Trophoblast cell (in vitro differentiated cells and primary cell): ENCODE data around the gene NMNAT3.

Experiments used
- DNase-seq, 2 donors: peaks; one replicate each; pipeline ENCODE4 v3.0.0-alpha.2; 2016
- H2AFZ ChIP-seq: 2 replicates; pipeline ENCODE4 v1.6.1; 2013; ENCODE audit warnings: low read length, moderate library complexity, mild to moderate bottlenecking; ENCODE audit not compliant: insufficient read depth, poor library complexity
- H2AK5ac ChIP-seq: 2 replicates; pipeline ENCODE4 v1.6.1; 2013; ENCODE audit warnings: mild to moderate bottlenecking, low read length
- H2BK120ac ChIP-seq: 2 replicates; pipeline ENCODE4 v1.6.1; 2013; ENCODE audit warnings: low read length, mild to moderate bottlenecking, moderate library complexity; ENCODE audit not compliant: insufficient read depth, poor library complexity
- H2BK12ac ChIP-seq: 2 replicates; pipeline ENCODE4 v1.6.1; 2013; ENCODE audit warnings: mild to moderate bottlenecking, low read length, moderate library complexity
- H2BK5ac ChIP-seq: 2 replicates; pipeline ENCODE4 v1.6.1; 2013; ENCODE audit warnings: low read length, low read depth, moderate library complexity, mild to moderate bottlenecking; ENCODE audit not compliant: poor library complexity
- H3K14ac ChIP-seq: 2 replicates; pipeline ENCODE4 v1.6.1; 2013; ENCODE audit warnings: mild to moderate bottlenecking, low read length
- H3K18ac ChIP-seq: 2 replicates; pipeline ENCODE4 v1.6.1; 2013; ENCODE audit warnings: mild to moderate bottlenecking, low read length
- H3K23ac ChIP-seq: 2 replicates; pipeline ENCODE4 v1.6.1; 2013; ENCODE audit warnings: low read length
- H3K27ac ChIP-seq: 2 replicates; pipeline ENCODE4 v1.5.1; 2013; ENCODE audit warnings: low read depth, mild to moderate bottlenecking, inconsistent platforms, low read length, moderate library complexity
- H3K27me3 ChIP-seq: 2 replicates; pipeline ENCODE4 v1.6.1; 2013; ENCODE audit warnings: inconsistent platforms, mild to moderate bottlenecking, low read length, moderate library complexity; ENCODE audit not compliant: insufficient read depth
- H3K36me3 ChIP-seq, 2 experiments: 1 replicate in 1 of 2; 2 replicates in 1 of 2; pipeline ENCODE4 v1.6.1; 2013; ENCODE audit warnings: low read length in 2 of 2, mild to moderate bottlenecking in 2 of 2, moderate library complexity in 1 of 2; ENCODE audit not compliant: insufficient read depth in 2 of 2, control insufficient read depth in 1 of 2
- H3K4ac ChIP-seq: 2 replicates; pipeline ENCODE4 v1.6.1; 2013; ENCODE audit warnings: low read depth, mild to moderate bottlenecking, low read length, moderate library complexity
- H3K4me1 ChIP-seq, 2 experiments: 1 replicate in 1 of 2; 2 replicates in 1 of 2; pipeline ENCODE4 v1.6.1; 2013; ENCODE audit warnings: low read length in 2 of 2, mild to moderate bottlenecking in 2 of 2, moderate library complexity in 1 of 2; ENCODE audit not compliant: insufficient read depth in 2 of 2, control insufficient read depth in 1 of 2
- H3K4me2 ChIP-seq: 2 replicates; pipeline ENCODE4 v1.6.1; 2013; ENCODE audit warnings: inconsistent platforms, mild to moderate bottlenecking, low read length, moderate library complexity
- H3K4me3 ChIP-seq: 2 replicates; pipeline ENCODE4 v1.5.1; 2013; ENCODE audit warnings: mild to moderate bottlenecking, low read depth, low read length, inconsistent platforms
- H3K79me1 ChIP-seq: one replicate; pipeline ENCODE4 v1.6.1; 2013; ENCODE audit warnings: low read length
- H3K79me2 ChIP-seq: 2 replicates; pipeline ENCODE4 v1.6.1; 2013; ENCODE audit warnings: low read length, mild to moderate bottlenecking; ENCODE audit not compliant: control insufficient read depth, insufficient read depth, poor library complexity
- H3K9ac ChIP-seq: 2 replicates; pipeline ENCODE4 v1.6.1; 2013; ENCODE audit warnings: mild to moderate bottlenecking, low read length
- H3K9me3 ChIP-seq: 2 replicates; pipeline ENCODE4 v1.6.1; 2013; ENCODE audit warnings: low read depth, mild to moderate bottlenecking, control low read depth, inconsistent platforms, low read length; ENCODE audit not compliant: insufficient read depth
- H4K12ac ChIP-seq: 2 replicates; pipeline ENCODE4 v1.6.1; 2013; ENCODE audit warnings: low read depth, mild to moderate bottlenecking, low read length, moderate library complexity
- H4K8ac ChIP-seq: 2 replicates; pipeline ENCODE4 v1.6.1; 2013; ENCODE audit warnings: low read depth, mild to moderate bottlenecking, low read length, moderate library complexity
- H4K91ac ChIP-seq: one replicate; pipeline ENCODE4 v1.6.1; 2013; ENCODE audit warnings: low read depth, mild to moderate bottlenecking, low read length, moderate library complexity
- WGBS: extraction: QIAGEN DNeasy Blood & Tissue Kit; methylation state at CpG from one replicate; pipeline ENCODE4 v1.1.7; 2013; ENCODE audit warnings: missing lambda C conversion rate; ENCODE audit not compliant: insufficient read length, insufficient coverage; ENCODE audit errors: extremely low coverage; 5-methylcytosine and 5-hydroxymethylcytosine counted together

NMNAT3 gene

DNA sequence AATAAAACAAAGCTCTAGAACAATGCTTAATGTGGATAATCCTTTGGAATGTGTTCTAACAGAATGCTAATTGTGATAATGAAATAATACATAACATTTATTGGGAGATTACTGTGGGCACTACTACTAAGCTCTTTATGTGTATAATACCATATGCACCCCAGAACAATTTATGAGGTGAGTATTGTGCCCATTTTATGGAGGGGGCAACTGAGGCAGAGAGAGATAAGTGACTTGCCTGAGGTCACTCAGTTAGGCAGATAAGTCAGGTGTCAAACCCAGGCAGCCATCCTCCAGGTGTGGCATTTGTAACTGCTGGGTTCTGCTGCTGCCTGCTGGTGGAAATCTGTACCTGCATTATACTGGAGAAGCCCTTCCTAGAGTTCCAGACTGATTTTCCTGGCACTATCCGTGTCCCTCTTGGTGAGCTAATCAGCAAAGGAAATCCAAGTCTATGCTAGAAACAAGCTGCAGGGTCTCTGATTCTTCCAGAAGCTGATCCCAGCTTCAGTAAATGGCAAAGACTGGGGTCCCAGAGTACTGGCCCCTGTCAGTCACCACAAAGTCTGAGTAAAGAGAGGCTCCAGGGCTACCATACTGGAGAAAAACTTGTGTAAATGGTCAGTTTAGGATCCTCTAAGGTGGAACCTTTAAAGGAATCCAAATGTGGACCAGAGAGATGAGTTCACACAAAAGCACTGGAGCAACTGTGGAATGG is 115.7 kb downstream of the NMNAT3 start:
- Histone ChIP-seq H3K14ac (no peak overlapping the region), H3K79me1 (no peaks in the 10 kb centered on the region), H3K18ac (no peak overlapping the region), H3K4ac (no peak overlapping the region), H4K12ac (no peak overlapping the region), H2AFZ (no peak overlapping the region), H2BK12ac (no peak overlapping the region), H3K4me2 (no peak overlapping the region), H3K9me3 (no peaks in the 10 kb centered on the region), H3K4me3 (no peak overlapping the region), H3K79me2 (no peaks in the 10 kb centered on the region), H3K4me1 (no peaks in the 10 kb centered on the region), H4K8ac (no peak overlapping the region), H2AK5ac (no peak overlapping the region), H2BK5ac (no peak overlapping the region), H2BK120ac (no peak overlapping the region), H3K9ac (no peak overlapping the region), H3K27me3 (no peaks in the 10 kb centered on the region), H3K27ac (no peak overlapping the region), H3K36me3 (no peaks in the 10 kb centered on the region), H3K23ac (no peak overlapping the region), H4K91ac (no peak overlapping the region)
- DNase-seq = peak; percentile 38 to 69
- no CpG with 5 or more reads among the region's 1 CpG for WGBS

DNA sequence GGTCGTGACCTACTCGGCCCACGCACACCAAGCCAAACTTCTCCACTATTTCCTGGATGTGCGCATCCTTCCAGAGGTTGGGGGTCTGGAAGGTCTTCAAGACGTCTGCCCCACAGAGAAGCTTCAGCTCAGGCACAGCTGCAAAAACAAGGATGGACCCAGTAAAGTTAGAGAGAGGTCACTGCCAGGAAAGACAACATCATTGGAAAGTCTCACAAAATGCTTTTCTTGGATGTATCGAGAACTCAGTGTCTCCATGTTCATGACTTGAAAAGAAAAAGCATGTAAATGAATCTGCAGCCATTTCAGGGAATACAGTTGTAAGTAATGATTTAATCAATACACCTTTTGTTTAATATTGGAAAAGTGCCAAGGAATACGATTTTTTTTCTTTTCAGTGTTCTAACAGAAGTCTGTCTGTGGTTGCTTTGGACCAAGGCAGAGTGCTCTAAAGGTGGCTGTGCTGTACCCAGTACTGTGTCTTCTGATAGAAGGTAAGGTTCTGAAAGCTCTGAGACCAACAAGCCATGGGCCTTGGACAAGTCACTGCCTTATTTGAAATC is 116.4 kb downstream of the NMNAT3 start:
- Histone ChIP-seq H3K79me2 (no peaks in the 10 kb centered on the region), H3K14ac (no peak overlapping the region), H3K18ac (no peak overlapping the region), H3K79me1 (no peaks in the 10 kb centered on the region), H3K9me3 (no peaks in the 10 kb centered on the region), H4K12ac (no peak overlapping the region), H2BK12ac (no peak overlapping the region), H3K4ac (no peak overlapping the region), H2AFZ (no peak overlapping the region), H3K4me3 (no peak overlapping the region), H2AK5ac (no peak overlapping the region), H3K23ac (no peak overlapping the region), H3K27ac (no peak overlapping the region), H2BK5ac (no peak overlapping the region), H4K91ac (no peak overlapping the region), H3K4me2 (no peak overlapping the region), H3K4me1 (no peaks in the 10 kb centered on the region), H3K27me3 (no peaks in the 10 kb centered on the region), H3K36me3 (no peaks in the 10 kb centered on the region), H2BK120ac (no peak overlapping the region), H4K8ac (no peak overlapping the region), H3K9ac (no peak overlapping the region)
- WGBS = no CpG with 5 or more reads among the region's 7 CpGs
- no peak for DNase-seq

DNA sequence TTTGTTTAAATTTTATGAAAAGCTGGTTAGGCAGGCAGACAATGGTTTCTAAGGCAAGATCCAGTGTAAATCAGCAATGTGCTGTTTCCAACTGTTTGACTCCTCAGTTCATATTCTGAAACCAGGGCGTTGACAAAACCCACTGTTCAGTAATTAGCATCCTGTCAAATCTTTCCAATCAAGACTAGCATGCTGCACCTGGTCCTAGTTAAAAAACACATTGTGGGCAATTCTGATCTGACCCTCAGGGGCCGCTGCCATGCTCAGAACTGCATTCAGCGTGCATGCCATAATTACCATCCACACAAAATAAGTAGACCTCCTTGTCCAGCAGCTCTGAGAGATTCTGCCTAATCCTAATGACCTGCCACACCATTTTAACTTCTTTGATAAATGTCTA is 117.4 kb downstream of the NMNAT3 start:
- Histone ChIP-seq H2BK12ac (no peak overlapping the region), H2AK5ac (no peak overlapping the region), H3K27ac (no peak overlapping the region), H3K9me3 (no peaks in the 10 kb centered on the region), H3K27me3 (no peaks in the 10 kb centered on the region), H3K79me1 (no peaks in the 10 kb centered on the region), H2AFZ (no peak overlapping the region), H4K91ac (no peak overlapping the region), H3K18ac (no peak overlapping the region), H3K4me2 (no peak overlapping the region), H3K23ac (no peak overlapping the region), H2BK5ac (no peak overlapping the region), H4K12ac (no peak overlapping the region), H3K4me1 (no peaks in the 10 kb centered on the region), H3K79me2 (no peaks in the 10 kb centered on the region), H4K8ac (no peak overlapping the region), H2BK120ac (no peak overlapping the region), H3K9ac (no peak overlapping the region), H3K14ac (no peak overlapping the region), H3K4ac (no peak overlapping the region), H3K4me3 (no peak overlapping the region), H3K36me3 (no peaks in the 10 kb centered on the region)
- DNase-seq = no peak
- no CpG with 5 or more reads among the region's 3 CpGs for WGBS

DNA sequence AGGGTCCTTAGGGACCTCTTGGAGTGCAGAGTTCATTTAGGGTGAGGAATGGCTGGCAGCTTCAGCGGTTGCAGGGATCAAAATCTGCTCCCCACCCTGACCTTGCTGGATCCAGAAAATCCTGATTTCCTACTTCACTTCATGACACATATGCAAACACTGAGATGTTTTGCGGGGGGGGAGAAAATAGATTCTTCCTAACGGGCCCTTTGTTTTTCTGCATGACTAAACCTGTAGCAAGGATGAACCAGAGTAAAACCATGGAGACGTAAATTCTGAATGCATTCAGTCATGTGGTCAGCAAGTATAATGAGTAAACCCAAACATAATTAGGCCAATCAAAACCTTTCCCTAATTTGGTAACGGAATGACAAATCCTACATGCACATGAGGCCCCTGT is 118.2 kb downstream of the NMNAT3 start:
- no peak overlapping the region for H3K14ac ChIP-seq
- H4K12ac ChIP-seq = no peak overlapping the region
- no peak overlapping the region for H3K4me3 ChIP-seq
- H3K27ac ChIP-seq = no peak overlapping the region
- peak; percentile 25 to 56 for DNase-seq
- H2AK5ac ChIP-seq = no peak overlapping the region
- H3K4me2 ChIP-seq = no peak overlapping the region
- H3K36me3 ChIP-seq = no peaks in the 10 kb centered on the region
- no peaks in the 10 kb centered on the region for H3K9me3 ChIP-seq
- no CpG with 5 or more reads among the region's 5 CpGs for WGBS
- H2AFZ ChIP-seq = no peak overlapping the region
- H2BK5ac ChIP-seq = no peak overlapping the region
- H3K27me3 ChIP-seq = no peaks in the 10 kb centered on the region
- H3K79me2 ChIP-seq = no peaks in the 10 kb centered on the region
- no peak overlapping the region for H4K8ac ChIP-seq
- no peak overlapping the region for H2BK120ac ChIP-seq
- H3K79me1 ChIP-seq = no peaks in the 10 kb centered on the region
- no peak overlapping the region for H4K91ac ChIP-seq
- H3K4ac ChIP-seq = no peak overlapping the region
- no peak overlapping the region for H3K18ac ChIP-seq
- H3K23ac ChIP-seq = no peak overlapping the region
- no peaks in the 10 kb centered on the region for H3K4me1 ChIP-seq
- no peak overlapping the region for H2BK12ac ChIP-seq
- no peak overlapping the region for H3K9ac ChIP-seq
